SK-N-MC (cell line): ENCODE measurements around the gene LRRN2.

Experiments used
- EZH2 ChIP-seq: fragments of 200-600 bp; sonication (generic); IDR thresholded peaks from one replicate; pipeline ENCODE4 v1.6.1; 2017; ENCODE audit warnings: antibody characterized with exemption
- FOXP2 ChIP-seq: optimal IDR thresholded peaks from 2 replicates; pipeline ENCODE3; 2011; ENCODE audit warnings: mild to moderate bottlenecking, moderate library complexity; ENCODE audit not compliant: insufficient read depth; ENCODE audit errors: extremely low read length, control extremely low read depth
- POLR2AphosphoS5 ChIP-seq: IDR thresholded peaks from 2 replicates; pipeline ENCODE4 v1.6.1; 2012; ENCODE audit warnings: mild to moderate bottlenecking, low read depth, low read length, borderline replicate concordance

DNA sequence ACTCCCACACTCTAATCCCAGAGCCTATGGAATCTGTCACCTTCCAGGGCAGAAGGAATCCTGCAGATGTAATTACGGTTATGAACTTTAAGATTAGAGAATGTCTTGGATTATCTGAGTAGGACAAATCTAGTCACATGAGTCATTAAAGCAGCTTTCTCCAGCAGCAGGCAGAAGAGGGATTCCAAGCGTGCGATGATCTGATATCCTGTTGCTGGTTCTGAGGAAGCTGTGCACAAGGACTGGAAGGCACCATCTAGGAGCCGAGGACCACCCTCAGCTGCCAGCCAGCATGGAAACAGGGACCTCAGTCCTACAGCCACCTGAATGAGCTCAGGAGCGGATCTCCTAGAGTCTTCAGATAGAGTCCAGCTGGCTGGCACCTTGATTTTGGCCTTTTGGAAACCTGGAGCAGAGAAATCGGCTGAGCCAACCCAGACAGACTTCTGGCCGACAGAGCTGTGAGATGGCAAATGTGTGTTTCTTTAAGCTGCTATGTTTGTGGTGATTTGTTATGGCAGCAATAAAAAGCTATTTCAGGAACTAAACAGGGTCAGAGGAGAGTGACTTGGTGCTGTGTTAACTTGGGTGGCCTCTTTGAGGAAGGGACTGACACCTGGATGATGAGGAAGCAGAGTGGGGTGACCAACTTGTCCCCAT is 34.5 kb downstream of the LRRN2 start:
- TF ChIP-seq EZH2 (no peak), POLR2AphosphoS5 (no peak), FOXP2 (no peak)
